Stimulated activated CD4-positive, alpha-beta T cell treated with anti-CD3 and anti-CD28 coated beads, Interleukin-1b, Interleukin-23, amount 100 ng/mL, for 48 hours (primary cell): ENCODE results near the gene PNMA8C.
"Not testable (repeated sequence)": the region's sequence is repeated elsewhere in the genome, so short reads cannot be mapped to it uniquely, and the experiment has no call there.

ENCODE experiments used
- DNase-seq: peaks from one replicate; pipeline ENCODE4 v3.0.0-alpha.2; 2020

Gene PNMA8C

GRCh38 chr19:46447006-46447405, 18.3 kb upstream of the PNMA8C start:
- DNase-seq = no peak

GRCh38 chr19:46446021-46446420, 17.3 kb upstream of the PNMA8C start:
- no peak for DNase-seq

- no peak for DNase-seq
Observed at GRCh38 chr19:46442808-46443450, 14.2 kb upstream of the PNMA8C start.

- DNase-seq = no peak
Observed at GRCh38 chr19:46441866-46442265, 13.1 kb upstream of the PNMA8C start.

GRCh38 chr19:46435689-46436088, 7.0 kb upstream of the PNMA8C start:
- not testable (repeated sequence) for DNase-seq

GRCh38 chr19:46435009-46435408, 6.3 kb upstream of the PNMA8C start:
- DNase-seq = no peak

DNA sequence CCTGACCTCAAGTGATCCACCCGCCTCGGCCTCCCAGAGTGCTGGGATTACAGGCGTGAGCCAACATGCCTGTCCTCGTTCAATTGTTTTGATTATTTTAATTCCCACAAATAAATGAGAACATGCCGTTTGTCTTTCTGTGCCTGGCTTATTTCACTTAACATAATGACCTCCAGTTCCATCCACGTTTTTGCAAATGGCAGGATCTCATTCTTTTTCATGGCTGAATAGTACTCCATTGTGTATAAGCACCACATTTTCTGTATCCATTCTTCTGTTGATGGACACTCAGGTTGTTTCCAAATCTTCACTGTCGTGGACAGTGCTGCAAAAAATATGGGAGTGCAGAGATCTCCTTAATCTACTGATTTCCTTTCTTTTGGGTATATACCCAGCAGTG, 4.7 kb upstream of the PNMA8C start:
- not testable (repeated sequence) for DNase-seq

GRCh38 chr19:46431824-46432223, 3.1 kb upstream of the PNMA8C start:
- no peak for DNase-seq

DNA sequence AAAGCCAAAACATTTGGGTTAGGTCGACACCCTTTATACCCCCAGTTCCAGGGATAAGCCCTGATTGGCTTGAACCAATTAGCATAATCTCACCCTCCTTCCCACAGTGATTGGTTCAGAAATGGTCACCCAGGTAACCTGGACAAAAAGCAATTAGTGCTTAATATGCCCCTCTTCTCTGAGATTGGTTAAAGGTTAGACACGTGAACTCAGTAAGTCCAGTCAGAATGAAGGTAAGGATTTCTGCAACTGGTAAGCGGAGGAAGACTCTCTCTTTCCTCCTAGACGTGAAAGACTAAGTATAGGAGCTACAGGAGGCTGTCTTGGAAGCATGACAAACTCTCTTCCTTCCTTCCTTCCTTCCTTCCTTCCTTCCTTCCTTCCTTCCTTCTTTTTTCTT, 1.3 kb upstream of the PNMA8C start:
- DNase-seq = no peak

DNA sequence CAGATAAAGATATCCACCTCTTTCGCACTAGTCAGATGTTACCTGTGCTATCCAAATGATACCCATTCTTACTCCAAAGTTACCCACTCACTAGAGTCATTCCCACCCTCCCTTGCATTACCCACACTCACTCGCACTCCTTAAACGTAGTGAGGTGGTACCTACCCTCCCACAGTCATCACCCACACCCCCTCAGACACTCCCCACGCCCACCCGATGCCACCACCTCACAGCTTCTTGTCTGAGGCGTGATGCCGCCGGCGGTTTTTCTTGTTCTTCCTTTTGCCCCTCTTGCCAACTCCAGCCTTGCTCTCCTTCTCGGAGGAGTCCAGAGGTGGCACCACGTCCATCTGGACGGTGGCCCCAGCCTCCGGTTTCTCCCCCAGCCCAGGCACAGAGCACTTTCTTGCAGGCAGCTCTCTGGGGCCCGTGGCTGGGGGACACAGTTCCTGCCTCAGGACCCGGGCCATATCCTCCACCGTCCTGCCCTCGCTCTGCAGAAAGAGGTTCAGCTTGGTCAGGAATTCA, 1.2 kb downstream of the PNMA8C start:
- DNase-seq = no peak

DNA sequence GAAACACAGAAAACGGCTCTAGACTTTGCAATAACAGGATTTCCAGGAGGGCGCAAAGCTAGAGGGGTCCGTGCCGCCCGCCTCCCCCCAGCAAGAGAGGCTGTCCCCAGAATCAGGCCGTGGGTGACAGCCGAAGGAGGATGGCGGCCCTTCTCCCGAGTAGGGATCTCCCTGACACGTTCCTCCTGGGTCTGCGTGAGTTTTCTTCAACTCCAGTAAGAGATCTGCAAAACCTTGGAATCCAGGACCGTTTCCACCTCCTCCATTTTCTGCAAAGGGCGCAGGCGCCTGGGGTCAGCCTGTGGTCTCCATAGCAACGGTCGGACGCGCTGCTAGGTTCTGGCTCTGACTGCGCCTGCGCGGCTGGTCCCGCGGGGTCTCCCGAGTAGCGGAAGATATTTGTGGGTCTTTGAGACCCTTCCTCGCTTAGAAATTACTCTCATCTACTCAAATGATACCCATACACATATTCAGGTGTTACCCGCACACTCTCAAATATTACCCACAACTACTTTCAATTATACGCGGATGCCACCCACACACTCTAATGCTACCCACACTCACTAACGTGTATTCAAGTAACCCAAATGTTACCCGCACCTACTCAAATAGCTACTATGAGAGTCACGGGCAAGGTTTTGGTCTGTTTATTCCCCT, 2.1 kb downstream of the PNMA8C start:
- peak; percentile 32 for DNase-seq

DNA sequence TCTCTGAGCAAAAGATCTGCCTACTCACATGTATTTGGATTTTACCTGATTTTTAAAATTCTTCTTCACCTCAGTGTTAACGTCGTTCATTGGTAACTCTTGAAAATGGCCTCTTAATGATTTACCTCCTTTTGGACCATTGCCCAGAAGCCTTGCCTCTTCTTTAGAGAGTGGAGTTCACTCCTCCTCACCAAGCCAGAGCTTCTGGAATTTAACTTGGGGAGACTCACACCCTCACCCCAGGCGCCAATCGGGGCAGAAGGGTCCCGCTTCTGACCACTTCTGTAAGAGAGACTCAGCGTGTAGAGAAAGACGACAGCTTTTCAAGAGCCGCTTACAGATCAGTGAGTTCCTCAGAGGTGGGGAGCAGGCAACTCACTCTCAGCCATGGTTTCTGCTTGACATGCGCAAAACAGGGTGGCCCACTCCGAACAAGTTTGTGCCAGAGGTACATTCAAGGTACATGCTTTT, 2.7 kb downstream of the PNMA8C start:
- no peak for DNase-seq

DNA sequence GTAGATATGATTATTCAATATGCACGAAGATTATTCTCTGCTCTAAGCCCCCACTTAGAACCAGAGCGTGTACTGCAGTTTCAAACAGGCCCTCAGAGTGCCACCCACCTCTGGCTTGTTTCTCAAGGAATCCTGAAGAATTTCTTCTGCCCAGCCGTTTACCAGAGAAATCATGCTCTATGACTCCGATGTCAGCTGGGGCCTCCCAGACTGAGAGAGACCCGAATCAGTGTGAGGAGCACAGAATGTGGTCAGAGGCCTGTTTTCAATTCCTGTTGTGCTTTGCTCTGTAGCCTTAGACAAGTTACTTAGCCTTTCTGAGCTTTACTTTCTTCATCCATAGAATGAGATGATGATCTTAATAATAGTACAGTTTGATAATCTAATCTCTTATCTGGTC, 5.5 kb downstream of the PNMA8C start:
- no peak for DNase-seq

GRCh38 chr19:46422344-46422743, 6.4 kb downstream of the PNMA8C start:
- no peak for DNase-seq

- DNase-seq = no peak
Observed at GRCh38 chr19:46420056-46420455, 8.7 kb downstream of the PNMA8C start.

DNA sequence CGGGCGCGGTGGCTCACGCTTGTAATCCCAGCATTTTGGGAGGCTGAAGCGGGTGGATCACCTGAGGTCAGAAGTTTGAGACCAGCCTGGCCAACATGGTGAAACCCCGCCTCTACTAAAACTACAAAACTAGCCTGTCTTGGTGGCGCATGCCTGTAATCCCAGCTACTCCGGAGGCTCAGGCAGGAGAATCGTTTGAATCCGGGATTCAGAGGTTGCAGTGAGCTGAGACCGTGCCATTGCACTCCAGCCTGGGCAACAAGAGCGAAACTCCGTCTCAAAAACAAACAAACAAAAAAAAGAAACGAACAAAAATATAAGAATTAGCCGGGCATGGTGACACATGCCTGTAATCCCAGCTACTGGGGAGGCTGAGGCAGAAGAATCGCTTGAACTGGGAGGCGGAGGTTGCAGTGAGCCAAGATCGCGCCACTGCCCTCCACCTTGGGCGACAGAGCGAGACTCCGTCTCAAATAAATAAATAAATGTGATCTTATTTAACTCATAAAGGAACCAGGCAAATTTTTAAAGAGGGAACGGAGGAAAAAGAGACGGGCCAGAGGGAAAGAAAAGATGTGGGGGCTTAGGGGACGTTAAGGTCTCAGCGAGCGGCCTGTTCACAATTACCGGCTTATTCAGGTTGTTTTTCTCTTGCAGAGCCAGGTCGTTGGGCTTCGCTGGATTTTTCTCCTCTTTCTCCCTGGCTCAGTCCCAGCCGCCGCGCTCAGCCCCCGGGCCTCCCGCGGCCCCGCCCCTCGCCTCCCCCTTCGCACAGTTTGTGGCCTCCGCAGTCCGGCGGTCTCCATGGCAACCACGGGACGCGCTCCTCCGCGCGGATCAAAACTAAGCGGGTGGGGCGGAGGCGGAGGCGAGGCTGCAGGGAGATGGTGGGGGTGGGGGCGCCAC, 12.7 kb downstream of the PNMA8C start:
- not testable (repeated sequence) for DNase-seq

DNA sequence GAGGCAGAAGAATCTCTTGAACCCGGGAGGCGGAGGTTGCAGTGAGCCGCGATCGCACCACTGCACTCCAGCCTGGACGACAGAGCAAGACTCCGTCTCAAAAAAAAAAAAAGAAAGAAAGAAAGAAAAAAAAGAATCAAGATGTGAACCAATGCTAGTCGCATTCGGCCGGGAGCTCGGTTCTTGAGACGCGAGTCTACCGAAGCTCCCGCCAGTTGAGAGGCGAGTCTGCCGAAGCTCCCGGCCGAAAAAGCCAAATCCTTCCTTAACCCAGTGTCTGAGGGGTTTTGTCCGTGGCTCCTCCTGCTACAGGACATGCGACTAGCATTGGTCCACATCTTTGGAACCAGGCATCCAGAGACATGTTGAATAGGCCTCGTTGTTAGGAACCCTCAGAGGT, 13.8 kb downstream of the PNMA8C start:
- DNase-seq = not testable (repeated sequence)

GRCh38 chr19:46413262-46414031, 15.3 kb downstream of the PNMA8C start, which contains the start of gene CCDC8:
Gene CCDC8 (minus strand): TSS chr19:46413564. CDS start chr19:46412810, 754 bp downstream.
- no peak for DNase-seq

GRCh38 chr19:46412650-46413261, 16.0 kb downstream of the PNMA8C start:
- no peak for DNase-seq

DNA sequence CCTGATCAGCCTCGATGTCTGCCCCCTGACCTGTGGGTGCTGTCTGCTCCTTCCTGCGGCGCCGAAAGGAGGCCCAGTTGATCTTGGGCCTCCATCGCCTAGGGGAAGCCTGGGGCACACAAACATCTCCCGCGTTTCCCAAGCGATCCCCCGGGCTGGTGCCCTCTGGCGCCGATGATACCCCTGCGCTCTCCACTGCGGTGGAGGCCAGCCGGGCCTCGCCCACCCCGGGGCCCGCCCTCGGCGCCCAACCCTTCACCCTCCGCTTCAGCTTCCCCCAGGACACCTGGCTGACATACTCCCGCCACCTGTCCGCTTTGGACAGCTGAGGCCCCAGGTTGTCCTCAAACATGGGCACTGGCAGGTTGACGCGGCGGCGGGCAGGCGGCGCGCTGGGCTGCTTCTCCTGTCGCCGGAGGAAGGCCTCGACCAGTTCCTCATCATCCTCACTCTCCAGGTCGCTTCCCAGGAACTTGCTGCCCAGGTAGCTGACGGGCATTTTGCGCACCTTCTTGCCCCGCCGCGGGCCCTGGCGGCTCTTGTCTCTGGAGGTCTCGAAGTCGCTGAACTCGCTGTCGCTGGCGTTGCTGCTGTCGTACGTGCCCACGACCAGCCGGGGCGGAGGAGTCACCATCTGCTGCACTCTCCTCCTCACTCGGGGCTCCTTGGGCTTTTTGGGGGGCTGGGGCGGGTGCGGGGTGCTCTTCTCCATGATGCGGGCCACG, 16.6 kb downstream of the PNMA8C start:
- DNase-seq = no peak
